MCF 10A (cell line): ENCODE results near the gene LYPD4. TPM values are rescaled to one million over a fixed set of nuclear protein-coding genes. Genes with fewer than 3 reads are reported as not detected.
A peak's percentile ranks its signal among the peaks of the same experiment; 100 is the strongest.

Experiments used
- BruUV-seq: library from RNA; stranded (reverse); fragments of 400-500 nt; replicated peaks from 2 replicates; lab custom pipeline; 2021; lab: Mats Ljungman, UMichigan
- CTCF ChIA-PET: fragments of 300-600 bp; sonication (Branson Sonifier 250); formaldehyde crosslinking; extraction: SDS; loops from one replicate; lab custom pipeline; 2021; ENCODE audit warnings: antibody characterized with exemption, inconsistent platforms; lab: Yijun Ruan, JAX
- POLR2A ChIA-PET: fragments of 300-600, 350-650 bp; sonication (Branson Sonifier 250); formaldehyde crosslinking; extraction: SDS; loops from one replicate; lab custom pipeline; 2020; ENCODE audit warnings: antibody characterized with exemption, inconsistent platforms; lab: Yijun Ruan, JAX
- DNase-seq: peaks from one replicate; pipeline ENCODE4 v3.0.0-alpha.2; 2018; ENCODE audit not compliant: unreplicated experiment
- H3K27ac Mint-ChIP-seq: one replicate; pipeline ENCODE4 v1.8.0; 2022; ENCODE audit warnings: mild to moderate bottlenecking, low read depth, mixed read lengths; ENCODE audit not compliant: unreplicated experiment
- H3K27me3 Mint-ChIP-seq: one replicate; pipeline ENCODE4 v1.8.0; 2022; ENCODE audit warnings: mixed read lengths; ENCODE audit not compliant: insufficient read depth, unreplicated experiment
- H3K36me3 Mint-ChIP-seq: one replicate; pipeline ENCODE4 v1.8.0; 2022; ENCODE audit warnings: mild to moderate bottlenecking, moderate library complexity, mixed read lengths; ENCODE audit not compliant: insufficient read depth, unreplicated experiment
- H3K4me1 Mint-ChIP-seq: one replicate; pipeline ENCODE4 v1.8.0; 2022; ENCODE audit warnings: mixed read lengths; ENCODE audit not compliant: insufficient read depth, unreplicated experiment
- H3K4me3 Mint-ChIP-seq: one replicate; pipeline ENCODE4 v1.8.0; 2022; ENCODE audit warnings: mild to moderate bottlenecking, moderate library complexity, mixed read lengths; ENCODE audit not compliant: unreplicated experiment
- H3K9me3 Mint-ChIP-seq: one replicate; pipeline ENCODE4 v1.8.0; 2022; ENCODE audit warnings: mixed read lengths; ENCODE audit not compliant: unreplicated experiment
- intact Hi-C: fragments of 100-400 bp; cut with micrococcal nuclease; formaldehyde crosslinking; loops from 2 replicates; pipeline ENCODE4 v1.14.1; 2022
- total RNA-seq: library from RNA; stranded (reverse); gene quantifications from 2 replicates; pipeline ENCODE4 v1.2.3, GENCODE V29; 2022
- TF ChIP-seq, protein P1 (sequence below): fragments of 200-600 bp; IDR thresholded peaks from one replicate; pipeline ENCODE4 v1.8.0; 2022; ENCODE audit warnings: antibody characterized with exemption, mild to moderate bottlenecking; ENCODE audit not compliant: unreplicated experiment

The LYPD4 gene
- total RNA-seq, 1 experiment from 2014 or later: not detected

DNA sequence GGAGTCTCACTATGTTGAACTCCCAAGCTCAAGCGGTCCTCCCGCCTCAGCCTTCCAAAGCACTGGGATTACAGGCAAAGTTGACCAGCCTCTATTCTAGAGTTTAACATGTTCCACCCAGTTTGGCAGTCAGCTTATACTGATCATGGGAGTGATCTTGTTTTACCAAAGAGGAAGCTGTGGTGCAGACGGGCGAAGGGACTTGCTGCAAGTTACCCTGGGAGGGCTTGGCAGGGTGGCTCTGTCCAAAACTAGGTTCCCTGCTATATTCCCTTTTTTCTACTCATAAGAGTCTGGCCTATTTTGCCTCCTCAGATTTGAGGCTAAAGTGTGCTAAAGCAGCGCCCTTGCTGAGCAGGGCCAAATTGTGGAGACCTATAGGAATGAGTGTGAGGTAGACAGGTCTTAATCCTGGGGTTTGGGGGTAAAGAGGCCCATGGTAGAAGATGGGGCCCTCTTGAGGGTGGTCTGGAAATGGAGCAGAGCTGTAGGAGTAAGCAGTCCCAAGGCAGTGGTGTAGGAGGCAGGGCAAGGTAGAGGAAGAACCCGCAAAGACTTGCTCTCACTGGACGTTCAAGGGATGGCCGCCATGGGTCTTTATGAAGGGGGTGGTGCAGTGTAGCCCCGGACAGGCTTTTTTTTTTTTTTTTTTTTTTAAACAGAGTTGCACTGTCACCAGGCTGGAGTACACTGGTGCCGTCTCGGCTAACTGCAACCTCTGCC, 18.9 kb upstream of the LYPD4 start:
- no TSS peak for BruUV-seq
- Mint-ChIP-seq H3K27me3 (no peaks in the 10 kb centered on the region), H3K27ac (no peak overlapping the region), H3K4me3 (peak overlapping the region; percentile 82), H3K36me3 (peaks cover 84% of the 10 kb centered on the region), H3K9me3 (no peaks in the 10 kb centered on the region), H3K4me1 (peaks cover 28% of the 10 kb centered on the region)
- ChIA-PET CTCF (interaction anchor here (0.7 to 6.2 kb wide), 3 partner anchors 9 to 598 kb away, joined by 3 to 32 read pairs (median 3); no protein-coding TSS in a partner anchor), POLR2A (interaction anchor here (0.6 to 7.7 kb wide), 3 partner anchors 10 to 804 kb away, joined by 3 to 134 read pairs (median 125); partner anchors contain the start of genes ARHGEF1 and CD79A)
- DNase-seq: no peak
- intact Hi-C loops: no loop called here
- TF ChIP-seq, protein P1, sequence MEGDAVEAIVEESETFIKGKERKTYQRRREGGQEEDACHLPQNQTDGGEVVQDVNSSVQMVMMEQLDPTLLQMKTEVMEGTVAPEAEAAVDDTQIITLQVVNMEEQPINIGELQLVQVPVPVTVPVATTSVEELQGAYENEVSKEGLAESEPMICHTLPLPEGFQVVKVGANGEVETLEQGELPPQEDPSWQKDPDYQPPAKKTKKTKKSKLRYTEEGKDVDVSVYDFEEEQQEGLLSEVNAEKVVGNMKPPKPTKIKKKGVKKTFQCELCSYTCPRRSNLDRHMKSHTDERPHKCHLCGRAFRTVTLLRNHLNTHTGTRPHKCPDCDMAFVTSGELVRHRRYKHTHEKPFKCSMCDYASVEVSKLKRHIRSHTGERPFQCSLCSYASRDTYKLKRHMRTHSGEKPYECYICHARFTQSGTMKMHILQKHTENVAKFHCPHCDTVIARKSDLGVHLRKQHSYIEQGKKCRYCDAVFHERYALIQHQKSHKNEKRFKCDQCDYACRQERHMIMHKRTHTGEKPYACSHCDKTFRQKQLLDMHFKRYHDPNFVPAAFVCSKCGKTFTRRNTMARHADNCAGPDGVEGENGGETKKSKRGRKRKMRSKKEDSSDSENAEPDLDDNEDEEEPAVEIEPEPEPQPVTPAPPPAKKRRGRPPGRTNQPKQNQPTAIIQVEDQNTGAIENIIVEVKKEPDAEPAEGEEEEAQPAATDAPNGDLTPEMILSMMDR: no peak

- Mint-ChIP-seq H3K9me3 (no peaks in the 10 kb centered on the region), H3K27me3 (no peaks in the 10 kb centered on the region), H3K4me3 (peak overlapping the region; percentile 82), H3K4me1 (peaks cover 20% of the 10 kb centered on the region), H3K36me3 (peaks cover 75% of the 10 kb centered on the region), H3K27ac (peak overlapping the region; percentile 97)
- TF ChIP-seq, protein P1: no peak
- BruUV-seq: no TSS peak
- CTCF ChIA-PET: interaction anchor here (0.6 to 6.2 kb wide), 5 partner anchors 10 to 597 kb away, joined by 3 to 32 read pairs (median 4); no protein-coding TSS in a partner anchor
- intact Hi-C loops: no loop called here
- POLR2A ChIA-PET: interaction anchor here (6.6 to 7.7 kb wide), 2 partner anchors 11 to 23 kb away, joined by 125 to 134 read pairs; partner anchors contain the start of genes ARHGEF1 and CD79A
- DNase-seq: no peak
Observed at GRCh38 chr19:41862445-41862986, 18.0 kb upstream of the LYPD4 start.

DNA sequence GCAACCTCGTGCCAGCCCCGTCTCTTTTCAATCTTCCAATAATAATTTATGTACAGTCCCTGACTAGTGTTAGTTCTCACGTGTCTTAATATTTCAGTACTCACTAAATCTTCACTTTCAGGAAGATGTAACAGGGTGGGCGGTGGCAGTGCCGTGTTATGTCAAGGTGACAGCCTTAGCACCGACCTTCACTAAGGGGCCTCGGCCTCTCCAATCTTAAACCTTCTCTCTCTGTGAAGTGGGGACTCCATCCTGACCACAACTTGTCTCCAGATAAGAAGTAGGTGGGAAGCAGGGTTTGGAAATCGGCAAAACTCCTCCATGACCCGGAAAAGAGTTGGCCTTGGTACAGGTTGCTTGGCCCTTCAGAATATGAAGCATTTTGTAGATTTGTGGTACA, 17.4 kb upstream of the LYPD4 start:
- Mint-ChIP-seq H3K36me3 (peaks cover 69% of the 10 kb centered on the region), H3K27ac (peak overlapping the region; percentile 97), H3K9me3 (no peaks in the 10 kb centered on the region), H3K4me3 (peak overlapping the region; percentile 82), H3K4me1 (peaks cover 20% of the 10 kb centered on the region), H3K27me3 (no peaks in the 10 kb centered on the region)
- no TSS peak for BruUV-seq
- ChIA-PET POLR2A (interaction anchor here (0.6 to 7.7 kb wide), 4 partner anchors 11 to 99 kb away, joined by 3 to 134 read pairs (median 83); partner anchors contain the start of genes ARHGEF1, CD79A and RABAC1), CTCF (interaction anchor here (0.6 to 6.2 kb wide), 4 partner anchors 11 to 89 kb away, joined by 4 to 32 read pairs (median 6); no protein-coding TSS in a partner anchor)
- TF ChIP-seq, protein P1: no peak
- intact Hi-C loops: no loop called here
- DNase-seq: no peak
